ENCODE data around the gene ST8SIA2. TPM values are rescaled to one million over a fixed set of nuclear protein-coding genes. Genes with fewer than 3 reads are reported as not detected.

ST8SIA2 gene
- total RNA-seq, 1 experiment from 2014 or later: 0.43 TPM

GRCh38 chr15:92355307-92355706 is 38.4 kb upstream of the ST8SIA2 start:
- no peak for DNase-seq (ENCODE audit: low spot score)
- BruUV-seq (replicated peaks): no TSS peak
- TF ChIP-seq EZH2 (IDR thresholded peaks at IDR 0.05; ENCODE audit: borderline replicate concordance, low read depth, low read length, poor library complexity, severe bottlenecking): no peak
- no peak for TF ChIP-seq CTCF (conservative IDR thresholded peaks at IDR 0.05; ENCODE audit: low read depth, low read length)
- intact Hi-C loops (cut with micrococcal nuclease; ENCODE audit: unreplicated experiment): no loop called here
- H3K4me3 ChIP-seq (ENCODE audit: low read depth, low read length, poor library complexity, severe bottlenecking): no peak overlapping the region
- ChIA-PET CTCF (no interaction called here), POLR2A (ENCODE audit: low non-redundant PET) (no interaction called here)
- no peaks in the 10 kb centered on the region for H3K36me3 ChIP-seq (ENCODE audit: insufficient read depth, low read length, poor library complexity, severe bottlenecking)
- H3K27ac ChIP-seq (ENCODE audit: low read depth, low read length, poor library complexity, severe bottlenecking): no peak overlapping the region
- no peaks in the 10 kb centered on the region for H3K9me3 ChIP-seq (ENCODE audit: low read depth, low read length, poor library complexity, severe bottlenecking)
- H3K27me3 ChIP-seq (replicated peaks; ENCODE audit: insufficient read depth, low read depth, low read length, poor library complexity): no peaks in the 10 kb centered on the region
- no peaks in the 10 kb centered on the region for H3K4me1 ChIP-seq (ENCODE audit: insufficient read depth, low read length, poor library complexity, severe bottlenecking)

- intact Hi-C loops (cut with micrococcal nuclease; ENCODE audit: unreplicated experiment): no loop called here
- Histone ChIP-seq H3K9me3 (ENCODE audit: low read depth, low read length, poor library complexity, severe bottlenecking) (no peaks in the 10 kb centered on the region), H3K36me3 (ENCODE audit: insufficient read depth, low read length, poor library complexity, severe bottlenecking) (no peaks in the 10 kb centered on the region), H3K27ac (ENCODE audit: low read depth, low read length, poor library complexity, severe bottlenecking) (no peak overlapping the region), H3K4me1 (ENCODE audit: insufficient read depth, low read length, poor library complexity, severe bottlenecking) (no peaks in the 10 kb centered on the region), H3K27me3 (replicated peaks; ENCODE audit: insufficient read depth, low read depth, low read length, poor library complexity) (no peaks in the 10 kb centered on the region), H3K4me3 (ENCODE audit: low read depth, low read length, poor library complexity, severe bottlenecking) (no peak overlapping the region)
- DNase-seq (ENCODE audit: low spot score): no peak
- TF ChIP-seq CTCF (conservative IDR thresholded peaks at IDR 0.05; ENCODE audit: low read depth, low read length) (no peak), EZH2 (IDR thresholded peaks at IDR 0.05; ENCODE audit: borderline replicate concordance, low read depth, low read length, poor library complexity, severe bottlenecking) (no peak)
- ChIA-PET CTCF (no interaction called here), POLR2A (ENCODE audit: low non-redundant PET) (no interaction called here)
- BruUV-seq (replicated peaks): no TSS peak
Measured at GRCh38 chr15:92361321-92362000, 32.2 kb upstream of the ST8SIA2 start.

GRCh38 chr15:92362001-92362350 is 31.7 kb upstream of the ST8SIA2 start:
- Histone ChIP-seq H3K9me3 (ENCODE audit: low read depth, low read length, poor library complexity, severe bottlenecking) (no peaks in the 10 kb centered on the region), H3K4me3 (ENCODE audit: low read depth, low read length, poor library complexity, severe bottlenecking) (no peak overlapping the region), H3K36me3 (ENCODE audit: insufficient read depth, low read length, poor library complexity, severe bottlenecking) (no peaks in the 10 kb centered on the region), H3K4me1 (ENCODE audit: insufficient read depth, low read length, poor library complexity, severe bottlenecking) (no peaks in the 10 kb centered on the region), H3K27me3 (replicated peaks; ENCODE audit: insufficient read depth, low read depth, low read length, poor library complexity) (no peaks in the 10 kb centered on the region), H3K27ac (ENCODE audit: low read depth, low read length, poor library complexity, severe bottlenecking) (no peak overlapping the region)
- TF ChIP-seq EZH2 (IDR thresholded peaks at IDR 0.05; ENCODE audit: borderline replicate concordance, low read depth, low read length, poor library complexity, severe bottlenecking) (no peak), CTCF (conservative IDR thresholded peaks at IDR 0.05; ENCODE audit: low read depth, low read length) (no peak)
- ChIA-PET POLR2A (ENCODE audit: low non-redundant PET) (no interaction called here), CTCF (no interaction called here)
- no peak for DNase-seq (ENCODE audit: low spot score)
- intact Hi-C loops (cut with micrococcal nuclease; ENCODE audit: unreplicated experiment): no loop called here
- BruUV-seq (replicated peaks): no TSS peak

Data from A673 (cell line).